HG02623 (cell line): ENCODE data around the gene ZBTB46.
"Not testable (repeated sequence)": the region's sequence is repeated elsewhere in the genome, so short reads cannot be mapped to it uniquely, and the experiment has no call there.

Source experiments
- ATAC-seq: cut with Tn5 transposase; IDR thresholded peaks from one replicate; pipeline ENCODE4 v1.9.1; 2021; ENCODE audit warnings: moderate library complexity; ENCODE audit not compliant: unreplicated experiment

The ZBTB46 gene, protein sequence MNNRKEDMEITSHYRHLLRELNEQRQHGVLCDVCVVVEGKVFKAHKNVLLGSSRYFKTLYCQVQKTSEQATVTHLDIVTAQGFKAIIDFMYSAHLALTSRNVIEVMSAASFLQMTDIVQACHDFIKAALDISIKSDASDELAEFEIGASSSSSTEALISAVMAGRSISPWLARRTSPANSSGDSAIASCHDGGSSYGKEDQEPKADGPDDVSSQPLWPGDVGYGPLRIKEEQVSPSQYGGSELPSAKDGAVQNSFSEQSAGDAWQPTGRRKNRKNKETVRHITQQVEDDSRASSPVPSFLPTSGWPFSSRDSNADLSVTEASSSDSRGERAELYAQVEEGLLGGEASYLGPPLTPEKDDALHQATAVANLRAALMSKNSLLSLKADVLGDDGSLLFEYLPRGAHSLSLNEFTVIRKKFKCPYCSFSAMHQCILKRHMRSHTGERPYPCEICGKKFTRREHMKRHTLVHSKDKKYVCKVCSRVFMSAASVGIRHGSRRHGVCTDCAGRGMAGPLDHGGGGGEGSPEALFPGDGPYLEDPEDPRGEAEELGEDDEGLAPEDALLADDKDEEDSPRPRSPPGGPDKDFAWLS

DNA sequence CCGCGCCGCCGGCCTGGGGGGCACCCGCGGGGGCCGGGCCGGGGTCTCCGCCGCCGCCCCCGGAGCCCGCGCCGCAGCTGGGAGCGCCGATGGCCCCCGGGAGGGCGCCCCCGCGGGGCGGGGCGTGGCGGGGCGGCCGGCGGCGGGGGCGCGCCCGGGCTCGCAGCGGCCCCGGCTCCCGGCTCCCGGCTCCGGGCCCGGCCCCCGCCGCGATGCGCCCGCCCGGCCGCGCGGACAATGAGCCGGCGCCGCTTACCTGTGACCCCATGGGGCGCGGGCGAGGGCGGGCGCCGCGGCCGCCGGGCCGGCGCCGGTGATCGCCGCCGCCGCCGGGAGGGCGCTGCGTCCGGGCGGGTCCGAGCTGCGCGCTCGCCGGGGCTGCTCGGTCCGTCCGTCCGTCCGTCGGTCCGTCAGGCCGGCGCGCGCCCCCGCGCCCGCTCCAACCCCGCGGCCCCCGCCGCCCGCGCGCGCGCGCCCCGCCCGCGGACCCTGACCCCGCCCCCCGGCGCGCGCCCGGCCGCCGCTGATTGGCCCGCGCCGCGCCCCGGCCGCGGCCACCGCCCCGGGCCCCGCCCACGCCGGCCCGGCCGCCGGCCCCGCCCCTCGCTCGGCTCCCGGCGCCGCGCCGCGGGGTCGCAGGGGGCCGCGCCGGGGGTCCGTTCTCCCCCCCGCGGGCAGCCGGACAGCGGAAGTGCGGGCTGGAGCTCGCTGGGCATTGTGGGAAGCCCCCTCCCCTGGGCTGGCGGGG lies at the start of gene ZBTB46:
Gene ZBTB46, minus strand, starts transcription at position 424 of the 748 bp plus-strand sequence. CDS start 40,507 bp downstream, outside the sequence.
- ATAC-seq: peak; percentile 61

DNA sequence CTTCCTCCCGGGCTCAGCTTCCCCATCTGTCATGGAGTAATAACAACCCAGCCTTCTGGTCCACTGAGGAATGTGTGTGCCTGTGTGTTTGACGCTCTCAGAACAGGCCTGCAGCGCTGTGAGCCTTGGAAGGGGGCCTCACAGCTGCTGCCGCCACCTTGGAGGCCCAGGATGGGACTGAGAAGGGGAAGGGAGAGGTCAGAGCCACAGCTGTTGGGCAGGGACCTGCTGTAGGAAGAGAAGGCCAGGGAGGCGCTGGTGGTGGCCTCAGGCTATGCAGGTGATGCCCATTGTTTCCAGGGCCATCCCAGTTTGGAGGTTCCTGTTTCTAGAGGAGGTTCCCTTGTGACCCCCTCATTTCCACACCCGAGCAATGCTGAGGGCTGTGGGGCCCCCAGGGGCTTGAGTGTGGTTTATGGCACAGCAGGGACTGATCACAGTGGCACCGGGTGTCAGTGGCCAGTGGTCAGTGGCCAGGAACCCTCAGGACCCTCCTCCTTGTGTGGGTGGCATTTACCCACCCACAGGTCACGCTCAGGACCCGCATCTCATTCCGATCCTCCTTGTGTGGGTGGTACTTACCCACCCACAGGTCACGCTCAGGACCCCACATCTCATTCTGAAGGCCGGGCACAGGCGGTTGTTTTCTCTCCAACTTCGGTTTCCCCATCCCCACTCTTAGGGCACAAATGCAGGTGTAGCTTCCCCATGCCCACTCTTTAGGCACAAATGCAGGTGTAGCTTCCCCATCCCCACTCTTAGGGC lies 48.0 kb upstream of the ZBTB46 start:
- no peak for ATAC-seq

DNA sequence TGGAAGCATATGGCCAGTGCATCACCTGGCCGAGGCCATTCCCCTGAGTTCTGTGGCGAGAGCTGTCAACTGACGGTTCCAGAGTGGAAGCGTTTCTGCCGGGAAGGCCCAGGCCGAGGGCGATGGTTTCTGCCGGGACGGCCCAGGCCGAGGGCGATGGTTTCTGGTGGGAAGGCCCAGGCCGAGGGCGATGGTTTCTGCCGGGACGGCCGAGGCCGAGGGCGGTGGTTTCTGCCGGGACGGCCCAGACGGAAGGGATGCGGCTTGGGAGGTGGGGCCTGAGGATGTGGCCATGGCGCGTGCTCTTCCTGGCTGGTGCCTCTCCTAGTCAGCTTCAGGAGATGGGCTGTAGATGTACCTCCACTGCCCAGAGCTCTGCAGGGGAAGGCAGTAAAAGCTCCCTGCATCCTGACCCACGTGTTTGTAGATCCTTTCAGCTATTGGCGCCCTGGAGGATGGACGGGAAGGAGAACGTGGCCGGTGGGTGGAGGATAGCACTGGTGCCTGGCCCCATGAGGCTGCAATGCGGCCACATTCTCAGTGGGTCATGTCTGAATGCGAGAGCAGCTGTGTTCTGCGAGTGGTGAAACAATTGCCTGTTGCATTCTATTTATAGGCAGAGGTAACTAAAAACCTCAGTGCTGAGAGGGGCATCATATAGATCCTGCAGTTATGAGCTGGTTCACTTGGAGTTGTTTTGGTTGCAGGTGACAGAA lies 46.8 kb upstream of the ZBTB46 start:
- no peak for ATAC-seq

DNA sequence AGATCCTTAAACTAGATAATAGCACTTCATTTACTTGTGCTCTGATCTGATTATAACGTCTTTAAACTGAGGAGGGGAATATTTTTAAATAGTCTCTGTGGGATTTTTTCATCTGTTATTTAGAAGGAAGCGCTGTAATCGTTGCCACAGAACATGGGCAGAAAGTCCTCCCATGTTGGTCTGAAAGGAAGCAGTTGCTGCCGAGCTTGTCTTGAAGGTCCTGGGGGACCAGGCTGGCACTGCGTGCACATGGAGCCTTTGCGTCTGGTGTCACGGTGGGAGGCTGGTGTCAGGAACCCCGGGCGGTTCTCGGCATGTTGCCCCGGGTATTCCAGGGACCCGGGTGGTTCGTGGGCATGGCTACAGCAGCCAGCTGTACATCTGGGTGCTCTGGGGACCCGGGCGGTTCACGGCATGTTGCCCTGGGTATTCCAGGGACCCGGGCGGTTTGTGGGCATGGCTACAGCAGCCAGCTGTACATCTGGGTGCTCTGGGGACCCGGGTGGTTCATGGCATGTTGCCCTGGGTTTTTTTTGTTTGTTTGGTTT lies 45.5 kb upstream of the ZBTB46 start:
- no peak for ATAC-seq

DNA sequence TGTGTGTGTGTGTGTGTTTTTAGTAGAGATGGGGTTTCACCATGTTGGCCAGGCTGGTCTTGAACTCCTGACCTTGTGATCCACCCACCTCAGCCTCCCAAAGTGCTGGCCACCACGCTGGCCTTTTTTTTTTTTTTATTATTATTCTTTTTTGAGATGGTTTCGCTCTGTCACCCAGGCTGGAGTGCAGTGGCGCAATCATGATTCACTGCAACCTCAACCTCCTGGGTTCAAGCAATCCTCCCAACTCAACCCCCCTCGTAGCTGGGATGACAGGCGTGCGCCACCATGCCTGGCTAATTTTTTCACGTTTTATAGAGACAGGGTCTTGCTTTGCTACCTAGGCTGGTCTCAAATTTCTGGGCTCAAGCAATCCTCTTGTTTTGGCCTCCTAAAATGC lies 43.2 kb upstream of the ZBTB46 start:
- ATAC-seq: not testable (repeated sequence)

DNA sequence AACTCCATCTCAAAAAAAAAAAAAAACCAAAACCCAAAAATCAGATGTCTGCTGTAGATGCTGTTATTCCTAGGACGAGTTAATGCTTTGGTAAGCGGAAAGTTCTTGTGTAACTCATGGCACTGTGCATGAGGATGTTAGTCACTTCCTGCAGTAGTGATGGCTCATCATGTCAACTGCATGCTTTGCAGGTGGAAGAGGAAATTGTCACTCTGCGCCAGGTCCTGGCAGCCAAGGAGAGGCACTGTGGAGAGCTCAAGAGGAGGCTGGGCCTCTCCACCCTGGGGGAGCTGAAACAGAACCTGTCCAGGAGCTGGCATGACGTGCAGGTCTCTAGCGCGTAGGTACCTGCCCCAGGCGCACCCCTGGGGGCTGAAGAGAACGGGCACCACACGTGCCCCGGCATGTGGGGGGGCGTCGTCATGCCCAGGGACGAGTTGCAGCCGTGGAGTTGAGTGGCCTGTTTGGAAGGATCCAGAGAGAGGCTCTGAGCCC lies 42.5 kb upstream of the ZBTB46 start:
- ATAC-seq: no peak

DNA sequence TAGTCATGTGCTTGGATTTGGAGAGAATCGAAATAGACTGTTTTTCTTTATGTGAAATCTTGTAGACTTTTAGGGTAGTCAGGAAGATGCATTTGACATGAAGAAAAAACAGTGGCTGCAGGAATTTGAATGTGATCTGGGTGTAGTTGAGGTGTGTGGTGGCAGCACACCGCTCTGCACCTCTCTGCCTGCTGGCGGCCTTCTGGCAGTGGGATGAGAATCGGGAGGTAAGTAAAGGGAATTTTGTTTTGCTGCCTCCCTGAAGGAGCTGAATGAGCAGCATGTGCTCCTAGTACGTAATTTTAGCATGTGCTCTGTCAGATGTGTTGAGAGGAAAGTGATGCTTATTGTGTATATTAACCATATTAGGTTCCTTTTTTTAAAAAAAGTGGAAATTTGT lies 37.2 kb upstream of the ZBTB46 start:
- no peak for ATAC-seq

DNA sequence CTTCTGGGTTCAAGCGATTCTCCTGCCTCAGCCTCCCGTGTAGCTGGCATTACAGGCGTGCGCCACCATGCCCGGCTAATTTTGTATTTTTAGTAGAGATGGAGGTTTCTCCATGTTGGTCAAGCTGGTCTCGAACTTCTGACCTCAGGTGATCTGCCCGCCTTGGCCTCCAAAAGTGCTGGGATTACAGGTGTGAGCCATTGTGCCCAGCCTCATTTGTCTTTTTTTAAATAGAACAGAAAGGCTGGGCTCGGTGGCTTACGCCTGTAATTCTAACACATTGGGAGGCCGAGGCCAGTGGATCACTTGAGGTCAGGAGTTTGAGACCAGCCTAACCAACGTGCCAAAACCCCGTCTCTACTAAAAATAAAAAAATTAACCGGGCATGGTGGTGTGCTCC lies 36.0 kb upstream of the ZBTB46 start:
- not testable (repeated sequence) for ATAC-seq

DNA sequence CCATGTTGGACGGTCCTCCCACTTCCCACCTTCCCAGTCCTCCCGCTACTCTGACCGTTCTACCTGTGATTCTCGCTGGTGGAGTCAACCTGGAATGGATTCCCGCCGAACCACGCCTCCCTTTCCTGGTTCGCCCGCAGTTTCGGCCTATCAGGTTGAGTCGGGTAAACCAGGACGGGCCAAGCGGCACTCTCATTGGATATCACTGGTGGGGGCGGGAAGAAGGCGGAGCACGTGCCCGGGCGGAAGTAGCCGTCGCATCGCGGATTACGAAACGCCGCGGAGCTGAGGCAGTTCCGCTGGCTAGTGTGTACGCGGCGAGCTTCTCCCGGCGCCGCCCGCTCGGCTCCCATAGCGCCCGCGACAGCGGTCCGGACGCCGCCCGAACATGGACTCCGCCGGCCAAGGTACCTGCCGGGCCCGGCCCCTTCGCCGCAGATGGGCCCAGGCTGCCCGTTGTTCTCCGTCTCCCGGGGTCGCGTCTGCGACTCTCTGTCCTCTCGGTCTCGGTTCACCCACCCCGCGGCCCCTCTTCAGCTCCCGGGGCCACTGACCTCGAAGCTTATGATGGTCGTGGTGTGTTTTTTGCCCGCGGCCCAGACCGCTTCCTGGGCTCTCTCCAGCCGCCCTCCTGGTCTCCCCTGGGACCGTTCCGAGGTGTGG lies 34.0 kb upstream of the ZBTB46 start, which contains the start of gene TPD52L2:
Gene TPD52L2, plus strand, starts transcription at position 293 of the 663 bp plus-strand sequence. Its CDS starts 96 bp downstream, at position 389.
- ATAC-seq: peak; percentile 76

DNA sequence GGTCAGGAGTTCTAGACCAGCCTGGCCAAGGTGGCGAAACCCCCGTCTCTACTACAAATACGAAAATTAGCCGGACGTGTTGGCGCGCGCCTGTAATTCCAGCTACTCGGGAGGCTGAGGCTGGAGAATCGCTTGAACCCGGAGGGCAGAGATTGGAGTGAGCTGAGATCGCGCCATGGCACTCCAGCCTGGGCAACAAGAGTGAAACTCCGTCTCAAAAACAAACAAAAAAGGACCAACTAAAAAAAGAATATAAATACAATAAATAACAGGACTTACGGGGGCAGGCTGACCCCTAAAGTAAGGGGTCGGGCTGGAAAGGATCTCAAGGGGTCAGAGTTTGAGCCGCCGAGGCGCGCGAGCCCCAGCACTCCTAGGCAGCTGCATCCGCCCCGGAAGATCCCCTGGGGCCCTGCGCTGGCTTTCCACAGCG lies 33.5 kb upstream of the ZBTB46 start:
- ATAC-seq: no peak

DNA sequence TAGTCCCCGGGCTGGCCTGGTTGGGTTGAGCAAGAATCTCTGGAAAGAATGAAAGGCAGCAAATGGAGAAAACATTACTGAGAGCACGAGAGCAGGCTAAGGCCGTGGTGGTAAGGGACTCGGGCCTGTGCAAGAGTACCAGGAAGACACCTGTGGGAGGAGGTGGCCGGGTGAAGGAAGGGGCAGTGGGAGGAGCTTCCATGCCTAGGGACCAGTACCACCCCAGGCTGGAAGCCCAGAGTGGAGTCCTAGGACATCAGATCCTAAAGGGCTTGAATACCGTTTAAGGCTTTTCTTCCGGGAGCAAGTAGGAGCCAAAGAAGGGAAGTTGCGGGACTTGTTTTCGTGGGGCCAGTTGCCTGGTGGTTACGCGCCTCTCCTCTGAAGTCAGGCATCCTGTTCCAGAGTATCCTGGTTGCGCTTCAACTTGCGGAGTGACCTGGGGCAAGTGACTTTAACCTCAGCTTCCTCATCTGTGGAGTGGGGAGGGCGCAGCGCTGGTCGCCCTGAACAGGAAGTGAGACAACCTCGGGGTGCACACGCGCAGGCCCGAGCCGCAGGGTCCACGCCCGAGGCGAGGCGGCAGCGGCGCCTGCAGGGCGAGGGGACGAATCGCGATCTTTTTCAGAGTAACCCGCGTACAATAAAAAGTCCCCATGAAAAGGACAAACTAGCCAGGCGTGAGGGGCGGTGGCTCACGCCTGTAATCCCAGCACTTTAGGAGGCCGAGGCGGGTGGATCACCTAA lies 32.9 kb upstream of the ZBTB46 start:
- peak; percentile 54 for ATAC-seq

DNA sequence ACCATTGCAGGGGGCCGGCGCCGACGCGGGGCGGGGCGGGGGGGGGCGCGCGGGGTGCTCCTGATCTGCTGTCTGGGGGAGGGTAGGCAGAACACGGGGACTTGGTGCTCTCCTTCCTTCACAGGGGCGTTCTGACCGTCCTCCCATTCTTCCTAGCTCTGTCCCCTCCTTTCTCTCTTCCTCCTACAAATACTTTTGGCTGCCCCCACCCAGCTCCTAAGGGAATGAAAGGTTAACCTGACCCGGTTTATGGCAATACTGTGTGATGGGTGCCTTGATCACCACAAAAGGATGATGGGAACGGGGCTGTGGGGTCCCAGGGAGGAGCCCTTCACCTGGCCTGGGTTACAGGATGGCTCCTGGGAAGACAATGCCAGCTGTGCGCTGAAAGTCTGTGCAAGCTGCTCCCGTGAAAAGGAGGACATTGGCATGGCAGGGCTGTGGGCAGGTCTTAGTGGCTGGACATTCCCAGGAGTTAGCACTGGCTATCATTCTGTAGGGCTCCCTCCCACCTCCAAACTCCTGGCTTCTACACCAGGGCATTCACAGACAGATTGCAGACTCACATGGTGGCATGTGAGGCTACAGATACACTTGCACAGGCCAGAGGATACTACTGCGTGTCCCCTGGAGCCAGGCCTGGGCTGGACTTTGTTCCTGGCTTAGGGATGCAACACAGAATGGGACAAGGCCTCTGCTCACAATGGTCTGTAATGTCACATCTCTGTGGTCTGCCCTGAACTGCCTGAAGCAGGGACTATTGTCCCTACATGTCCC lies 32.1 kb upstream of the ZBTB46 start:
- no peak for ATAC-seq

DNA sequence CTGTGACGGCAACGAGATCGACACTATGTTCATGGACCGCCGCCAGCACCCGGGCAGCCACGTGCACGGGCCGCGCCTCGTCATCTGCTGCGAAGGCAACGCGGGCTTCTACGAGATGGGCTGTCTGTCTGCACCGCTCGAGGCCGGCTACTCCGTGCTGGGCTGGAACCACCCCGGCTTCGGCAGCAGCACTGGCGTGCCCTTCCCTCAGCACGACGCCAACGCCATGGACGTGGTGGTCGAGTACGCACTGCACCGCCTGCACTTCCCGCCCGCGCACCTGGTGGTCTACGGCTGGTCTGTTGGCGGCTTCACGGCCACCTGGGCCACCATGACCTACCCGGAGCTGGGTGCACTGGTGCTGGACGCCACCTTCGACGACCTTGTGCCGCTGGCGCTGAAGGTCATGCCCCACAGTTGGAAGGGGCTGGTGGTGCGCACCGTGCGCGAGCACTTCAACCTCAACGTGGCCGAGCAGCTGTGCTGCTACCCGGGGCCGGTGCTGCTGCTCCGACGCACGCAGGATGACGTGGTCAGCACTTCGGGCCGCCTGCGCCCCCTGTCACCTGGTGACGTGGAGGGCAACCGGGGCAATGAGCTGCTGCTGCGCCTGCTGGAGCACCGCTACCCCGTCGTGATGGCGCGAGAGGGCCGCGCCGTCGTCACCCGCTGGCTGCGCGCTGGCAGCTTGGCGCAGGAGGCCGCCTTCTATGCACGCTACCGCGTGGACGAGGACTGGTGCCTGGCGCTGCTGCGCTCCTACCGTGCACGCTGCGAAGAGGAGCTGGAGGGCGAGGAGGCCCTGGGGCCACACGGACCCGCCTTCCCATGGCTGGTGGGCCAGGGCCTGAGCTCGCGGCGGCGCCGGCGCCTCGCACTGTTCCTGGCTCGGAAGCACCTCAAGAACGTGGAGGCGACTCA lies 31.2 kb upstream of the ZBTB46 start:
- no peak for ATAC-seq

DNA sequence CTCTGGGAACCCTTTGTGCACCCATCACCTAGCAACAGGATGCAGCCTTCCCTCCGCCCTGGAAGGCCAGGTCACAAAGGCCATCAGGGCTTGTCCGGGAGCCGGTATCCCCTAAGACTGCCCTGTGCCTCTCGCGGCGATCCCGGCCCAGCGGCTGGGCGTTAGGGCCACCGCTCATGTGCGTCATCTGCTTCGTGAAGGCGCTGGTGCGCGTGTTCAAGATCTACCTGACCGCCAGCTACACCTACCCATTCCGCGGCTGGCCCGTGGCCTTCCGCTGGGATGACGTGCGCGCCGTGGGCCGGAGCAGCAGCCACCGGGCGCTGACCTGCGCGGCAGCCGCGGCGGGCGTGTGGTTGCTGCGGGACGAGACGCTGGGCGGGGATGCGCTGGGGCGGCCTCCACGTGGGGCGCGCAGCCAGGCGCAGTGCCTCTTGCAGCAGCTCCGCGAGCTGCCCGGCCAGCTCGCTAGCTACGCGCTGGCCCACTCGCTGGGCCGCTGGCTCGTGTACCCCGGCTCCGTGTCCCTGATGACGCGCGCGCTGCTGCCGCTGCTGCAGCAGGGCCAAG lies 30.4 kb upstream of the ZBTB46 start, which contains the start of gene ABHD16B:
Gene ABHD16B, plus strand, starts transcription at position 134 of the 570 bp plus-strand sequence. Its CDS starts 43 bp downstream, at position 177.
- ATAC-seq: no peak

DNA sequence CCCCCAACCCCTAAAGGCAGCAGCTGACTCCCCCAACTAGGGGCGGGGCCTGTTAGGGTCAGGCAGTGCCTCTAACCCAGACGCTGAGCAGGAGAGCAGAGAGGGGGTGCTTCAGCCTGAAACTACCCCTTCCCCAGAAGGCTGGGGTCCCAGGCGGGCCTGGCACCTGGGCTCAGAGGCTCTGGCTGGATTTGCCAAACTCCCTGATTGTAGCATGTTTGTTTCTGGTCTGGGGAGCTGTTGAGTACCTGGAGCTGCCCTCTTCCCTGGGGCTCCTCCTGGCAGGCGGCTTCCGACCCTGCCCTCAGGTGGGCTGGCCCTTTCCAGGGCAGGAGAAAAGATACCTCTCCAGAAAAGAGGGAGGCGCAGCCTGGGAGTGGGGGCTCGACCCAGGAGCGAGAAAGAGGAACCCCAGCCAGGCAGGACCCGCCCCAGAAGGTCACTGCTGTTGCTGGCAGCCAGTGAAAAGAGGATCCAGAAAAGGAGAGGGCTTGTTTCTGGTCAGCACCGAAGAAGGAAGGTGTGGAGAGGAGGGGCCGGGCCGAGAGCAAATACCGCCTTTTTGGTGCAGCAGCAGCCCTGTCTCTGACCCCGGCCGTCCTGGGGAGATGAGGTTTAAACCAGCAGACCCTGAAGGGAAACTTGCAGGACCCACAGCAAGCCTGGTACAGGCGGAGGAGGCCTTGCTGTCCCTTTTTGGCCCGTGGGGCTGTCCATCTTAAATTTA lies 29.4 kb upstream of the ZBTB46 start:
- ATAC-seq: no peak
